Measurements from ENCODE around the gene CCDC39.

Gene CCDC39

GRCh38 chr3:180679178-180680096, at the start of gene CCDC39:
Gene CCDC39 (minus strand): TSS chr3:180679489. CDS start chr3:180679380, 109 bp downstream.
- DNase-seq = peak; percentile 55

DNA sequence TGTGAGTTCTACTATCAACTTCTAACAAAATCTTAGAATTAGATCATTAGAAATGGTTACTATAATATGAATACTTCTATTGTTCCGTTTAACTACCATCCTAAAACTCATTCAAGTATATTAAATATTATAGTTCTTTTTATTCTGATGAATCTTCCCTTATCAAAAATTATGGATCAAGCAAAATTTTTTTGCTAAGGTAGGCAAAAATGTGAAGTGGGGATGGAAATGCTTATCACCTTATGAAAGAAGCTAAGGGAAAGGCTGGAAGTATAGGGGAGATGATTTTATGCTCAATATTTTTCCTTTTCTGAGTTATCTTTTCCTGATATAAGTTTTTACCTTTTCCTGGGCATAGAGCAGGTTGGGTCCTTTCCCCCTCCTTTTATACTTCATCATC, 40.7 kb upstream of the CCDC39 start:
- DNase-seq = no peak

GRCh38 chr3:180707896-180708295, 28.6 kb upstream of the CCDC39 start:
- no peak for DNase-seq

- DNase-seq = no peak
Observed at GRCh38 chr3:180705619-180706018, 26.3 kb upstream of the CCDC39 start.

DNA sequence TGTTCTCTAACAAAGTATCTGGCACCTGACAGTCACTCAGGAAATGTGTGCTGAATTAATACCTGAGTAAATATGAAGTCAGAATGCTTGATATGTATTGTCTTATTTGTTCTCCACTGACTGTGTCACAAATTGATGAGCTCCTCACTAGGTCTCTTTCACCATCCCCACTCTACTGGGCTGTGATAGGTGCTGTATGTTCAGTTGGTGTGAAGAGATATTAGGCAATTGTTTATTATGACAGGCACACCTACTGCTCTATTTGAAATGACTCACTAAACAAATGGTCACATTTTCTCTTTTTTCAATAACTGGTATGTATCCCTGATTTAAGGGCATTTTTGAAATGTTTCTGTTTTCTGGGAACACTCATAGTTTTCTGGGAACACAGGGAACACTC, 25.2 kb upstream of the CCDC39 start:
- no peak for DNase-seq

DNA sequence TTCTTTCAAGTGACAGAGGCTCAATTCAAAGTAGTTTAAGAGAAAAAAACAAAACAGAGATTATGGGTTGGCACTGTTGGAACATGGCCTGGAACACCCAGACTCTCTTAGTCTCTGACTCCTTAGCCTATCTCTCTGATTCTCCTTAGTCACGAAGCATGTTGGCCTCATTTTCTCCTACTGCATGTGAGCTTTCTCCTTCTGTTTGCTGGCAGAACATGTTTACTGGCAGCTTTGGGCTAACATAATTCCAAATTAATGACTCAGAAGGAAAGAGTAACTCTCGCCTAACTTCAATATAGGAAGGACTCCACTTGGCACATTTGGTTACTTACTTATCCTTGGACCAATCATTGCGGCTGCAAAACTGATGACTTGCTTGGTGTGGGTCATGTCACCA, 21.7 kb upstream of the CCDC39 start:
- DNase-seq = no peak

GRCh38 chr3:180698760-180699270, 19.5 kb upstream of the CCDC39 start:
- no peak for DNase-seq

DNA sequence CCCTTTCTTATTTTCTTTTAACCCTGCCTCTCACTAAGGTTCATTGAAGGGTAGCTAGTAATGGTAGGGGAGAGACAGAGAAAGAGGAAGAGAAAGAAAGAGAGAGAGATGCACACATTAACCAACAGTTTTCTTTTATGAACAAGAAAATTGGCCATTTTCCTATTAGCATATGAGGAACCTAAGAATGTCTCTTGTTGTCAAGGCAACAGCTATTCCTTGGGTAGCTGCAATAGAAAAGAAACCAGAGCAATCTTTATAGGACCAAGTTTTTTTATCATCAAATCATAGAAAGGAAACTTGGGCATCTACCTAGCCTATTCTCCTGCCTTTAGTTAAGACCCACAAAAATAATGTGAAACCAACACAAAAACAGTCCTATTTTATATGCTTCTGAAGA, 15.0 kb upstream of the CCDC39 start:
- no peak for DNase-seq

DNA sequence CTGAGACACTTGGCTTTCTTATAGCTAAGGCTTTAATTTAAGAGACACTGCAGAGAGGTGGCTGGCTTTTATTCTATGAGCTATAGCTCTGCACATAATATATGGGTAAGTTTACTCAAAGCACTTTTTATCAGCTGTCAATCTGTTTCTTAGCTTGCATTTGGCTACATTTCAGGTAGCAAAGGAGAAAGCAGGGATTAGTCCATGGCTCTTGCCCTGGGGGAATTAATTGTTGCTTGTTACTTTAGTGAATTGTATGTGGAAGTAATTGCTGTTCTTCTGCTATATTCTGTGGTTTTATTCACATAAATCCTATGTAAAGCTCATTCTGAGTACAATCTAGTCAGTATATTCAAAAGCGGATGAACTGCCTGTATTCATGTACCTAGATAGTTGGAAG, 14.4 kb upstream of the CCDC39 start:
- DNase-seq = no peak

- no peak for DNase-seq
Observed at GRCh38 chr3:180690061-180690460, 10.8 kb upstream of the CCDC39 start.

- DNase-seq = no peak
Observed at GRCh38 chr3:180684807-180685206, 5.5 kb upstream of the CCDC39 start.

GRCh38 chr3:180683816-180684215, 4.5 kb upstream of the CCDC39 start:
- DNase-seq = no peak

DNA sequence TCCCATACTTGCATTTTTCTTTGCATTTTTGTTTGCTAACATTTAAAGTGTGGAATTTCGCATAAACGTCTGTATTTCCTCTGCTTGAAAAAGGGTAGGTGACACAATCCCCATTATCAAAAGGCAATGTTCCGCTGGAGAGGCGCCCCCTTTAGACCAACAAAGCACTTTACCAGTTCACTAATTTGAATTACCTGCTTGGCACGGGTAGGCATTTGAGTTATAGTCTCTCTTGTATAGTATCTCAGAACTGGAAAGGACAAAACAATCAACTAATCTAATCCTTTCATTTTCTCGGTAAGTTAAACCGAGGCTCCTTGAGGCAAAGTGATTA, 775 bp upstream of the CCDC39 start:
- peak; percentile 32 for DNase-seq

DNA sequence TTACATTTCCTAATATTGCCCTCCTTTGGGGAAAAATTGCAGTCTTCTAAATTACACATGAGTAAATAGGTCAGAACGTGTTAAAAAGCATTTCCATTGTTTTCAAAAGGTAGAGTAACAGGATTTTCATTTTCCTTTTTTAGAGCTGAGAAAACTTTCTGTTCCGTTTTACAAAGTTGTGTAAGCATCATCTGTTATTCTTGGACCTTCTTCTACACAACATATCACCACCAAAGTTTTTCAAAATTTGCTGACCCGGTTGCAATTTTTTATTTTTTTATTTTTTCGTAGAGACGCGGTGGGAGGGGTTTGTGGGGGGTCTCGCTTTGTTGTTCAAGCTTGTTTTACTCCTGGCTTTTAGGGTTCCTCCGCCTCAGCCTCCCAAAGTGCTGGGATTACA, 1.1 kb downstream of the CCDC39 start:
- DNase-seq = no peak

DNA sequence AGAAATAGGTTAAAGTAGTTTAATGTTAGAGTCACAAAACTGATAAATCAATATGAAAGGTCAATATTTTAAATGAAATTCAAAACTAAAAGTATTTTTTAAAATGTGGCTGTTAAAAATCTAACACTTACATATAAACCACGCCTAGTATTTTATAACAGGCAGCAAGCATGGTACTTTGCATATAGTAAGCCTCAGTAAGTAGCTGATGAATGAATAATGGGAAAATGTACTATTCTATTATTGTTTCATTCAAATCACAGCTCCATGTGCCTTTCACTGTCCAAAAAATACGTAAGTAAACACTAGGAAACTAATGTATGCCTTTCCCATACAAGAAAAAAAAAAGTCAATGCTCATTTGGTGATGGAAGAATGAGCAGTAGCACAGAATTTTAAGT, 17.8 kb downstream of the CCDC39 start:
- DNase-seq = no peak

GRCh38 chr3:180657094-180657493, 22.2 kb downstream of the CCDC39 start:
- DNase-seq = no peak

- no peak for DNase-seq
Observed at GRCh38 chr3:180656406-180656805, 22.9 kb downstream of the CCDC39 start.

GRCh38 chr3:180646187-180646790, 33.0 kb downstream of the CCDC39 start:
- DNase-seq = no peak

- DNase-seq = no peak
Observed at GRCh38 chr3:180640987-180641386, 38.3 kb downstream of the CCDC39 start.

DNA sequence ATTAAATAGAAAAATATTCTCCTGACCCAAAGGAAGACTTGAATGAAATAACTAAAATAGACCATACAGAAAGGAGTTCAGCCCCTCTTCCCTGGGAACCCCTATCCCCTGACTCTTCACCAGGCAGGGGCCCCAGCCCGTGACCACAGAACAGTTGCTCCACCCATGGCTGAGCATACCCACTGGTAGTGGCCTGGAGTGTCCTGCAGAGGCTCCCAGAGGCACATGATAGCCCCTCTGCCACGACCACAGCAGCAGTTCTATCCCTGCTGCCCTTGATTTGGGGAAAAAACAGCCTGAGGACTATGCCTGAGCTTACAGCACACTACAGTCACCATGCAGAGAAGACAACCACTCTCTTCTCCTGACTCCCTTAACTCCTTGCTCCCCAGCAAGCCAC, 45.6 kb downstream of the CCDC39 start:
- DNase-seq = no peak

GRCh38 chr3:180631317-180631716, 48.0 kb downstream of the CCDC39 start:
- no peak for DNase-seq

- DNase-seq = no peak
Observed at GRCh38 chr3:180630371-180630770, 48.9 kb downstream of the CCDC39 start.

DNA sequence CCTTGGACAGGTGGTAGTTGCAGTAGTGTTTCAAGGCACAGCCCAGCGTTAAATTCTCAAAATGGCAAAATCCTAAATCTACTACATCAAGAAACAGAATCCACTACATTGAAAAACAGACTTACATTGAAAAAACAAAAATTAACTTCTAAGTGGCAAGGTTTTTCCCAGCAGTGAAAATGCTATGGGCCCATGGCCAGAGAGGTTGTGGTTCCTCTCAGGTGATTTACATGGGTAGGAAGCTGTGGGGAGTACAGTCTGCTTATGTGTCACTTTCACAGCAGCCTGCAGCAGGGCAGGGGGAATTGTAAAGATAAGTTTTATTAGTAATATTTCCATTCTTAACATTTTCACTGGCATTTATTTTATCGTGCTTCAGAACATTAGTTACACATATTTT, 52.4 kb downstream of the CCDC39 start:
- DNase-seq = no peak

- no peak for DNase-seq
Observed at GRCh38 chr3:180624714-180625113, 54.6 kb downstream of the CCDC39 start.

All from fibroblast of upper back skin (primary cell).